CD8-positive, alpha-beta memory T cell (primary cell): ENCODE data around the gene TENM3. TPM values are rescaled to one million over a fixed set of nuclear protein-coding genes. Genes with fewer than 3 reads are reported as not detected.

Experiments used
- CTCF ChIA-PET: fragments of 350-600 bp; sonication (Branson Sonifier 250); formaldehyde crosslinking; loops from one replicate; lab custom pipeline; 2021; ENCODE audit warnings: antibody characterized with exemption; lab: Charles Lee
- POLR2A ChIA-PET: fragments of 350-600 bp; sonication (Branson Sonifier 250); formaldehyde crosslinking; loops from one replicate; lab custom pipeline; 2021; ENCODE audit warnings: antibody characterized with exemption; lab: Charles Lee
- DNase-seq, 5 donors: peaks; one replicate each; pipeline versions ENCODE4 v3.0.0 to v3.0.0-alpha.2; 2020 to 2022; ENCODE audit warnings: mixed read lengths in 1 of 5
- H3K27ac ChIP-seq: one replicate; pipeline ENCODE4 v1.7.0; 2013; ENCODE audit warnings: low read depth, mild to moderate bottlenecking, low read length, moderate library complexity
- H3K27me3 ChIP-seq: 2 replicates; pipeline ENCODE4 v1.7.0; 2013; ENCODE audit warnings: low read length, mild to moderate bottlenecking; ENCODE audit not compliant: insufficient read depth, poor library complexity, severe bottlenecking
- H3K36me3 ChIP-seq: 2 replicates; pipeline ENCODE4 v1.7.0; 2013; ENCODE audit warnings: mild to moderate bottlenecking, low read length, moderate library complexity; ENCODE audit not compliant: insufficient read depth
- H3K4me1 ChIP-seq: 2 replicates; pipeline ENCODE4 v1.7.0; 2013; ENCODE audit warnings: mild to moderate bottlenecking, low read length, moderate library complexity; ENCODE audit not compliant: insufficient read depth
- H3K4me3 ChIP-seq: 2 replicates; pipeline ENCODE4 v1.7.0; 2013; ENCODE audit warnings: mild to moderate bottlenecking, low read length
- H3K9me3 ChIP-seq: 2 replicates; pipeline ENCODE4 v1.7.0; 2013; ENCODE audit warnings: mild to moderate bottlenecking, low read length
- H3K27ac Mint-ChIP-seq, 8 donors: one replicate each; pipeline ENCODE4 v1.8.0; 2020 to 2021; ENCODE audit warnings: mixed read lengths in 8 of 8, mild to moderate bottlenecking in 6 of 8, inconsistent platforms in 3 of 8, moderate library complexity in 3 of 8
- H3K27me3 Mint-ChIP-seq, 2 donors: one replicate each; pipeline ENCODE4 v1.8.0; 2020 to 2021; ENCODE audit warnings: mixed read lengths in 2 of 2, mild to moderate bottlenecking in 1 of 2, moderate library complexity in 1 of 2
- H3K36me3 Mint-ChIP-seq, 3 donors: one replicate each; pipeline ENCODE4 v1.8.0; 2020 to 2021; ENCODE audit warnings: mixed read lengths in 3 of 3, inconsistent platforms in 1 of 3, mild to moderate bottlenecking in 1 of 3
- H3K4me1 Mint-ChIP-seq, 3 donors: one replicate each; pipeline ENCODE4 v1.8.0; 2020 to 2021; ENCODE audit warnings: mixed read lengths in 3 of 3, inconsistent platforms in 1 of 3, mild to moderate bottlenecking in 1 of 3
- H3K4me3 Mint-ChIP-seq, 7 donors: one replicate each; pipeline ENCODE4 v1.8.0; 2020 to 2021; ENCODE audit warnings: mixed read lengths in 7 of 7, mild to moderate bottlenecking in 6 of 7, moderate library complexity in 4 of 7, inconsistent platforms in 2 of 7
- H3K9me3 Mint-ChIP-seq, 5 donors: one replicate each; pipeline ENCODE4 v1.8.0; 2020 to 2022; ENCODE audit warnings: mixed read lengths in 5 of 5, mild to moderate bottlenecking in 3 of 5, moderate library complexity in 2 of 5, inconsistent platforms in 1 of 5
- polyA plus RNA-seq: library from polyadenylated mRNA; unstranded; fragments of 300-500 nt; fragmentation: Illumina TruSeq; gene quantifications from one replicate; pipeline ENCODE4 v1.2.3, GENCODE V29; 2021
- total RNA-seq, 2 experiments: library from RNA; stranded (reverse); gene quantifications; one replicate each; pipeline ENCODE4 v1.2.3, GENCODE V29; 2021

Gene TENM3
- total and polyA plus RNA-seq, 3 experiments from 2014 or later, result not detected

DNA sequence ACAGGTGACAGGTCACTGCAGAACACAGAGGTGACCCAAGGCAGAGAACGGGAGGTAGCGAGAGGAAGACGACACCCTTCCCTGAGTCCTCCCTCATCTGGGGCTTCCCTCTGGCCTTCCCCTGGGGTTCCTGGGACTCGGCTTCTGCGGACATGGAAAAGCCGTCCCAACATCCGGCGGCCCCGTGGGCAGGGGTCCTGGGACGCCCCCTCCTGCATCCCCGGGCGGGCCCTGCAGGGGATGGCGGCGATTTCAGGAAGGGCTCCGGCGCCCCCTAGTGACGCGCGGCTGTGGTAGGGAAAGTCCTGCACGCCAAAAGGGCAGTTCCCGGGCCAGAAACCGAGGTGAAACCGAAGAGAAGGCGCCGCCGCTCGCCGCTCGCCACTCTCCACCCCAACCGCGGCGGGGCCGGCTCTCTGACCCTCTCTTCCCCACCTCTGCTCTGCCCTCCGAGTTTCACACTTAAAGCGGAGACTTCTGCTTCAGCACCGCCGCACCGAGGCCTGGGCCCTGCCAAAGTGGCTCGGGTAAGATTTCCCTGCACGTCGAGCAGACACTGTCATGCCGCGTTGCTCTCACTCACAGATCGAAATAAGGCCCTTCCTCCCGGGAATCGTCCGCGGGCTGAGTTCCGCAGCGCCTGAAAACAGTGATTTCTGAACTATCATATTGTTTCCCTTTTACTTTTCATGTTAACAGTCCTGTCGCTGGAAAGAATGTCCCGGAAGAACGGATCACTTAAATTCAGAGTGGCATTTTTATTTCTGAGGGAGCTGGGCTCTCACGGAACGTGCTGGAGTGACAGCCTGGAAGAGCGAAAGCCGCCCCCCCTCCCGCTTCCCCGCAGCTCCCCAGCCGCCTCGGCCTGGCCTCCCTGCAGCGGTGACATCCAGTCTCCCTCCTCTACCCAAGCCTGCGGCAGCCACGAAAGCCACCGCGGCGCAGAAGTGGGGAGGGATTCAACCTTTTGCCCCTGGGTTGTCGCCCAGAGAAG is 563.4 kb downstream of the TENM3 start:
- H3K9me3 ChIP-seq, result no peaks in the 10 kb centered on the region
- peaks cover 5 to 7% (median 6%) of the 10 kb centered on the region in 3 donors for H3K4me1 Mint-ChIP-seq
- no peaks in the 10 kb centered on the region for H3K27me3 ChIP-seq
- CTCF ChIA-PET, result interaction anchor here (0.8 to 1.2 kb wide), 3 partner anchors 13 to 1663 kb away, joined by 3 read pairs; no protein-coding TSS in a partner anchor
- no peak overlapping the region for H3K4me3 ChIP-seq
- H3K36me3 Mint-ChIP-seq, result no peaks in the 10 kb centered on the region
- peak overlapping the region in 6 of 7 donors; percentile 78 to 84 (median 80) for H3K4me3 Mint-ChIP-seq
- H3K36me3 ChIP-seq, result no peaks in the 10 kb centered on the region
- H3K4me1 ChIP-seq, result peaks cover 19% of the 10 kb centered on the region
- H3K27ac ChIP-seq, result no peak overlapping the region
- peaks cover 6 to 8% of the 10 kb centered on the region in 2 donors for H3K27me3 Mint-ChIP-seq
- H3K27ac Mint-ChIP-seq, result peak overlapping the region in 5 of 8 donors; percentile 43 to 84 (median 70)
- POLR2A ChIA-PET, result no interaction called here
- peak; percentile 36 to 63 (median 44) for DNase-seq
- H3K9me3 Mint-ChIP-seq, result peaks cover 0 to 14% (median 0%) of the 10 kb centered on the region in 5 donors

DNA sequence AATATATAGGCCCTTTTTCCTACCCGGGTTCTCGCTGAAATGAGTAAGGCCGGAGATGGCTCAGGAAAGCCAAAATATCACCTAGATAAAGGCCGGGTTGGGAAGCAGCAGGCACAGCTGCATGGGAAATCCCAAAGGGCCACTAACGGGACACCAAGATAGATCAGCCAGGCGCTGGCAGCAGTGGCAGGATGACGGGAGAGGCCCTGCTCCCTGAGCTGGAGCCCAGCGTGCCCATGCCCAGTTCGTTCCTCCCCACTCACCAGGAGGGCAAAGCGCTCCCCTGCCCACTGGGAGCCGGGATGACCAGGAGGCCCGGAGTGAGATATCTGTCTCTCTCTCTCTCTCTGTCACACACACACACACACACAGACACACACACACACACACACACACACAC is 564.1 kb downstream of the TENM3 start:
- H3K27ac ChIP-seq, result no peak overlapping the region
- ChIA-PET CTCF (no interaction called here), POLR2A (no interaction called here)
- peak overlapping the region in 2 of 8 donors; percentile 12 to 41 for H3K27ac Mint-ChIP-seq
- H3K36me3 Mint-ChIP-seq, result peaks cover 0 to 6% (median 0%) of the 10 kb centered on the region in 3 donors
- peaks cover 19% of the 10 kb centered on the region for H3K4me1 ChIP-seq
- H3K9me3 Mint-ChIP-seq, result peaks cover 5 to 22% (median 6%) of the 10 kb centered on the region in 5 donors
- H3K4me1 Mint-ChIP-seq, result peaks cover 6 to 12% (median 8%) of the 10 kb centered on the region in 3 donors
- no peaks in the 10 kb centered on the region for H3K9me3 ChIP-seq
- H3K27me3 Mint-ChIP-seq, result peaks cover 6 to 8% of the 10 kb centered on the region in 2 donors
- no peak overlapping the region for H3K4me3 ChIP-seq
- DNase-seq, result no peak
- peak overlapping the region in 1 of 7 donors; percentile 84 for H3K4me3 Mint-ChIP-seq
- H3K36me3 ChIP-seq, result no peaks in the 10 kb centered on the region
- H3K27me3 ChIP-seq, result no peaks in the 10 kb centered on the region

DNA sequence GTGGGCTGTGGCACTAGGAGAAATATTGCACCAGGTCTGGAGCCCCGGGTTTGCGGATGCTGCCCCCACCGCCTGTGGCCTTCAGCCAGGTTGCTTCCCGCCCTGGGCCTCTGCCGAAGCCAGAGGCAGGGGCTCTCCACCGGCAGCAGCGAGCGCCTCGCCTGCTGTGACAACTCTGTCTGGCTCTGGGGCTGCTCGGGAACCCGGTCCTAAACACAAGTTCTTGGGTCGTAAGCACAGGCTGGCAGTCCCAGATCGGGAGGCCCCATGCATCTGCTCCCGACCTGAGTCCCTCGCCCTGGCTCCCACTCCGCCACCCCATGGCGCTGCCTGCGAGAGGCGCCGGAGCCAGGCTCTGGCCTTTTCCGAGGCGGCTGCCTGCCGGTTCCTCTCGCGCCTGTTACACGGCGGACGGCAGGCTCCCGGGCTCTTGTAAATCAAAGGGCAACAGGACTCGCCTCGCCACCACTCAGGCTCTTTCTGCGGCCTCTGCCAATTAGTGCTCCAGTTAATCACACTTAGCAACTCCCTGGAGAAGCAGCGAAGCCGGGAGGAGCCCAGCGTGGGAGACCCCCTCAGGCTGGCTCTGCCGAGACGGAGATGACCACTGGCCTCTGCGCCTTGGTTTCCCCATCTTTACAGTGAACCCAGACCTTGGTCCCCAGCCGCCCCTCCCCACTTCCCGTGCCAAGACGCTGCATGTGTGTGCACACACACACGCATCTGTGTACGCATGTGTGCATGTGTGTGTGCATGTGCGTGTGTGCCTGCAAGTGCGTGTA is 564.8 kb downstream of the TENM3 start:
- Histone ChIP-seq H3K27ac (no peak overlapping the region), H3K36me3 (no peaks in the 10 kb centered on the region), H3K27me3 (no peaks in the 10 kb centered on the region), H3K4me1 (peaks cover 19% of the 10 kb centered on the region), H3K4me3 (no peak overlapping the region), H3K9me3 (no peaks in the 10 kb centered on the region)
- no peak for DNase-seq
- Mint-ChIP-seq H3K9me3 (peaks cover 5 to 23% (median 7%) of the 10 kb centered on the region in 5 donors), H3K36me3 (peaks cover 0 to 8% (median 0%) of the 10 kb centered on the region in 3 donors), H3K4me3 (peak overlapping the region in 3 of 7 donors; percentile 41 to 68 (median 54)), H3K27ac (peak overlapping the region in 1 of 8 donors; percentile 41), H3K4me1 (peaks cover 6 to 18% (median 8%) of the 10 kb centered on the region in 3 donors), H3K27me3 (peaks cover 4 to 8% of the 10 kb centered on the region in 2 donors)
- CTCF ChIA-PET, result no interaction called here
- POLR2A ChIA-PET, result no interaction called here

DNA sequence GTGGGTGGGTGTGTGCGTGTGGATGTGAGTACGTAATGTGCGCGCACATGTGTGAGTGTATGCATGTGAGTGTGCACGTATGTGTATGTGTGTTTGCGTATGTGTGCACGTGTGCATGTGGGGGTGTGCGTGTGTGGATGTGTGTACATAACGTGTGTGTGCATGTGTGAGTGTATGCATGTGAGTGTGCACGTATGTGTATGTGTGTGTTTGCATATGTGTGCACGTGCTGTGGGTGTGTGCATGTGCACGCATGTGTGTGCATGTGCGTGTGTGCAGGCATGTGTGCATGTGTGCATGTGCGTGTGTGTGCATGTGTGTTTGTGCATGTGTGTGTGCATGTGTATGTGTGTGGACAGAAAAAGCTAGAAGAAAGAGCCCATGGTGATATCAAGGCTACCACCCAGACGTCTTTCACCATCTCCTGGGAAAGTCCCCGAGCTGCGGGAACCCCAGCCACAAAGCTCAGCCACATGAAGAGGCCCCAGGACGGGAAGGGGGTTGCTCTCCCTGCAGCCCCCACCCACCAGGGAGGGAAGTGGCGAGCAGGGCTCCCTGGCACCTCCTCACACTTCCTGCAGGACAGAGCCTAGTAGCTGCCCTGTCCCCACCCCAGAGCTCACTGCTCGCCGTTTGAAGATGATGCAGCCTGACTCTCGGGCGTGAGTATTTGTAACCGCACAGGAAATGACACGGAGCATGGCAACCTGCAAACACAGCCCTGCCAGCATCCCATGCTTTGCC is 565.6 kb downstream of the TENM3 start:
- peaks cover 0 to 14% (median 1%) of the 10 kb centered on the region in 3 donors for H3K36me3 Mint-ChIP-seq
- peak; percentile 40 to 73 (median 60) for DNase-seq
- peak overlapping the region in 2 of 8 donors; percentile 69 to 83 for H3K27ac Mint-ChIP-seq
- H3K27me3 ChIP-seq, result no peaks in the 10 kb centered on the region
- peak overlapping the region in 5 of 7 donors; percentile 18 to 79 (median 59) for H3K4me3 Mint-ChIP-seq
- peaks cover 4 to 8% of the 10 kb centered on the region in 2 donors for H3K27me3 Mint-ChIP-seq
- peaks cover 6 to 26% (median 10%) of the 10 kb centered on the region in 5 donors for H3K9me3 Mint-ChIP-seq
- H3K27ac ChIP-seq, result no peak overlapping the region
- peaks cover 6 to 24% (median 11%) of the 10 kb centered on the region in 3 donors for H3K4me1 Mint-ChIP-seq
- H3K4me3 ChIP-seq, result no peak overlapping the region
- no peaks in the 10 kb centered on the region for H3K9me3 ChIP-seq
- ChIA-PET POLR2A (no interaction called here), CTCF (no interaction called here)
- no peaks in the 10 kb centered on the region for H3K36me3 ChIP-seq
- peaks cover 19% of the 10 kb centered on the region for H3K4me1 ChIP-seq

DNA sequence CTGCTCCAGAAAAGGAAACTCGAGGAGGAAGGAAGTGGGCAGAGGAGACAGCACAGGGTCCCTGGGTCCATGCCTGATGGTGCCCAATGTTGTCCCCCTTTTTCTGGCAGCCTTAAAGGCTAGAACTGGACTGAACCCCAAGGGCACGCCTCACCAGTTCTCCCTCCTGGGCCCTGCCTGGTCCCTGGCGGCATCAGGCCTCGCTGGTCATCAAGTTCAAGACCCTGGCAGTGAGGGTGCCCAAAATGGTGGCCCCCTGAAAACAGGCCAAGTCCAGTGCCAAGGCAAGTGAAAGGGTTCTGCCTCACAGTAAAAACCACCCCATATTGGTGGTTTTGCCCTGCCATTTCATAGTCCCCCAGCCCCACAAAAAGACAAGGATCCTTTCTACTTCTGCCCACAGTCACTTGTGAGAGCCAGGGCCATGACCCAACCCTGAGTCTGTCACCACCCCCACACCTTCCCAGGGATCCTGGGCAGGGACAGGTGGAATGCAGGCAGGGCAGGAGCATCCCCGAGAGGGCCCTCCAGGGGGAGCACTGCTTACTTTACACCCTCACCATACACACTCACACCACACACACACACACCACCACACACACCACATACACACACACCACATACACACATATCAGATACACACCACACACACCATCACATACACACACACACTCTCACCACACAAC is 566.4 kb downstream of the TENM3 start:
- Histone ChIP-seq H3K27me3 (no peaks in the 10 kb centered on the region), H3K9me3 (no peaks in the 10 kb centered on the region), H3K4me3 (no peak overlapping the region), H3K27ac (no peak overlapping the region), H3K36me3 (no peaks in the 10 kb centered on the region), H3K4me1 (peaks cover 19% of the 10 kb centered on the region)
- POLR2A ChIA-PET, result no interaction called here
- peak overlapping the region in 1 of 8 donors; percentile 69 for H3K27ac Mint-ChIP-seq
- peak overlapping the region in 5 of 7 donors; percentile 18 to 79 (median 54) for H3K4me3 Mint-ChIP-seq
- CTCF ChIA-PET, result no interaction called here
- H3K36me3 Mint-ChIP-seq, result peaks cover 0 to 14% (median 1%) of the 10 kb centered on the region in 3 donors
- peak in 1 of 5 donors; percentile 13 for DNase-seq
- H3K4me1 Mint-ChIP-seq, result peaks cover 6 to 24% (median 11%) of the 10 kb centered on the region in 3 donors
- peaks cover 4 to 7% of the 10 kb centered on the region in 2 donors for H3K27me3 Mint-ChIP-seq
- peaks cover 6 to 26% (median 10%) of the 10 kb centered on the region in 5 donors for H3K9me3 Mint-ChIP-seq

DNA sequence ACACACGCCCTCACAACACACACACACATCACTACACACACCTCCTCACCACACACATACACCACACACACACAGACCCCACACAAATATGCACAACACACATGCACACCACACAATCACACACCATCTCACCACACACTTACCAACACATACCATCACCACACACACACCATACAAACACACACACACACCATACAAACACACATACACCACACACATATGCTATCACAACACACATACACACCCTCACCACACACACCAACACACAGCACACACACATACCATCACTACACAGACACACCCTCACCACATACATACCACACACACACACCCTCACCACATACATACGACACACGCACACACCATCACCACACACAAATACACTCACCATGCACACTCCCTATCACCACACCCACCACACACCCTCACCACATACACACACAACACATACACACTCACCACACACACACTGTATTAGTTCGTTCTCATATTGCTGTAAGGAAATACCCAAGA is 567.0 kb downstream of the TENM3 start:
- H3K4me3 ChIP-seq, result no peak overlapping the region
- no peak overlapping the region for H3K27ac ChIP-seq
- POLR2A ChIA-PET, result no interaction called here
- no peaks in the 10 kb centered on the region for H3K27me3 ChIP-seq
- Mint-ChIP-seq H3K9me3 (peaks cover 6 to 26% (median 10%) of the 10 kb centered on the region in 5 donors), H3K27ac (no peak overlapping the region), H3K27me3 (peaks cover 3 to 4% of the 10 kb centered on the region in 2 donors), H3K4me1 (peaks cover 6 to 24% (median 11%) of the 10 kb centered on the region in 3 donors), H3K36me3 (peaks cover 0 to 14% (median 1%) of the 10 kb centered on the region in 3 donors), H3K4me3 (no peak overlapping the region)
- CTCF ChIA-PET, result no interaction called here
- H3K4me1 ChIP-seq, result peaks cover 19% of the 10 kb centered on the region
- H3K36me3 ChIP-seq, result no peaks in the 10 kb centered on the region
- no peaks in the 10 kb centered on the region for H3K9me3 ChIP-seq
- no peak for DNase-seq
